ENCODE data around the gene CD276.

The CD276 gene

DNA sequence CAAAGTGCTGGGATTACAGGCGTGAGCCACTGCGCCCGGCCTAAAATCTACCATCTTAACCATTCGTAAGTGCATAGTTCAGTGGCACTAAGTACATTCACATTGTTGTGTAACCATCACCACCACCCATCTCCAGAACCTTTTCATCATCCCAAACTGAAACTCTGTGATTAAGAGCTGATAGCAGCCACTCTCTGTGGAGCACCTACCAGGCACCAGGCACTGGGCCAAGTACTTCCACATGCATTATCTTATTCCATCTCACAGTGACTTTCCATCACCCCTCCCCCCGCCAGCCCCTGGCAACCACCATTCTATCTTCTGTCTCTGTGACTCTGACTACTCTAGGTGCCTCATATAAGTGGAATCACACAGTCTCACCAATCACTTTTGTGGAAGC, 71.3 kb downstream of the CD276 start:
- TF ChIP-seq, protein P1, sequence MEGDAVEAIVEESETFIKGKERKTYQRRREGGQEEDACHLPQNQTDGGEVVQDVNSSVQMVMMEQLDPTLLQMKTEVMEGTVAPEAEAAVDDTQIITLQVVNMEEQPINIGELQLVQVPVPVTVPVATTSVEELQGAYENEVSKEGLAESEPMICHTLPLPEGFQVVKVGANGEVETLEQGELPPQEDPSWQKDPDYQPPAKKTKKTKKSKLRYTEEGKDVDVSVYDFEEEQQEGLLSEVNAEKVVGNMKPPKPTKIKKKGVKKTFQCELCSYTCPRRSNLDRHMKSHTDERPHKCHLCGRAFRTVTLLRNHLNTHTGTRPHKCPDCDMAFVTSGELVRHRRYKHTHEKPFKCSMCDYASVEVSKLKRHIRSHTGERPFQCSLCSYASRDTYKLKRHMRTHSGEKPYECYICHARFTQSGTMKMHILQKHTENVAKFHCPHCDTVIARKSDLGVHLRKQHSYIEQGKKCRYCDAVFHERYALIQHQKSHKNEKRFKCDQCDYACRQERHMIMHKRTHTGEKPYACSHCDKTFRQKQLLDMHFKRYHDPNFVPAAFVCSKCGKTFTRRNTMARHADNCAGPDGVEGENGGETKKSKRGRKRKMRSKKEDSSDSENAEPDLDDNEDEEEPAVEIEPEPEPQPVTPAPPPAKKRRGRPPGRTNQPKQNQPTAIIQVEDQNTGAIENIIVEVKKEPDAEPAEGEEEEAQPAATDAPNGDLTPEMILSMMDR (conservative IDR thresholded peaks at IDR 0.05; ENCODE audit: low read depth) = no peak
- H3K27ac ChIP-seq = no peak overlapping the region
- DNase-seq (ENCODE audit: low spot score) = no peak
- ChIA-PET CTCF (no interaction called here), POLR2A (ENCODE audit: low non-redundant PET) (no interaction called here)

DNA sequence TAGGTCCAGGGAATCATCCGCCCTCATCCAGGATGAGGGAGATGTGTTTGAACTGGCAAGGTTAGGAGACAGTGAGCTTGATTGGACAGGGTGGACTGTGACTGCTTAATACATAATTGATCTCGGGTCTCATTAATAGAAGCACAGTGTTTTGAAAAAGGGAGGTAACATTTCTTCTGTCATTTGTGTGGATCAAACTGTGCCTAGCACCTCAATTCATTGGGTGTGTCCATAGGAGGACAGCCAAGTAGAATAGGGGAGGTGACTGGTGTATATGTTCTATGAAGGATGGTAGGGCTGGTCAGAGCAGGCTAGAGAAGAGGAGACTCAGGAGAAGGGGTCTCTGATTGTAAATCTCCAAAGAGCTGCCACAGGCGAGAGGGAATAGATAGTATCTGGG, 71.8 kb downstream of the CD276 start:
- CTCF ChIA-PET = no interaction called here
- TF ChIP-seq, protein P1 (conservative IDR thresholded peaks at IDR 0.05; ENCODE audit: low read depth) = no peak
- no peak overlapping the region for H3K27ac ChIP-seq
- DNase-seq (ENCODE audit: low spot score) = no peak
- POLR2A ChIA-PET (ENCODE audit: low non-redundant PET) = no interaction called here

DNA sequence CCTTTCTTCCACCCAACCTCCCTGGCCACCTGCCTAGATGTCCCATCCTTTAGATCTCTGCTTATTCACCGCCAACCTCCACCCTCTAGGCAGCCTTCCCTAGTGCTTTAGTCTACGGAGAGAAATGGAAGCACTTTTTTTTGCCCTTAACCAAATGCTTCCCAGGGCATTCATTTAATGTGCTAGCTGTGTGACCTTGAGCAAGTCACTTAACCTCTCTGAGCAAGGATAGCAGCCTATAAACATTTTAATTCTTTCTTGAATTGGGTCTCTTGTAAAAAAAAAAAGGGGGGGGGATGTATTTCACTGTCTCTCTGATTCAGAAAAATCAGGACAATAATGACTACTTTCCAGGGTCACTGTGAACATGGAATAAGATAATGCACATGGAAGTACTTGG, 72.2 kb downstream of the CD276 start:
- no peak for DNase-seq (ENCODE audit: low spot score)
- ChIA-PET CTCF (no interaction called here), POLR2A (ENCODE audit: low non-redundant PET) (no interaction called here)
- no peak overlapping the region for H3K27ac ChIP-seq
- TF ChIP-seq, protein P1 (conservative IDR thresholded peaks at IDR 0.05; ENCODE audit: low read depth) = no peak

DNA sequence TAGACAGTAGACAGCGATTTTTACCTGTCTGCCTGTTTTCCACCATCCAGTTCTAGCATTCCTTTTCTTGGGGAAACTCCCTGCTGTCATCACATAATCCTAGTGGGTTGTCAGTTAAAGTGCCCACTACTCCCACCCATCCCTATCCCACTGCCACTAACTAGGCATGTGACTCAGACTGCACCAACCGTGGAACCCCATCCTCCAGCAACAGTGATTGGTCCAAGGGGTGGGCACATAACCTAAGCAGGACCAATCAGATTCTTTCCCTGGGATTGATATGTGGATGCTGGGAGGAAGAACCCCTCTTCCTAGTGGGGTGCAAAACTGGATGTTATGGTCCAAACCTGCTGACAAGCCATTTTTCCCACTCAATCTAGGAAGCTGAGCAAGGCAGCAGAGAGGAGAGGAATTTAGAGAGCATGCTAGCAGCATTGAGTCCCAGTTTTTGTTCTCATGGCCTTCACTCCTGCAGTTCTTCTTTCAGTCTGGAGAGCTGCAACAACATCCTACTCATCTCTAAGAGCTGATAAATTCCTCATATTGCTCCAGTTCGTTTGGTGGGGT, 72.8 kb downstream of the CD276 start:
- no peak overlapping the region for H3K27ac ChIP-seq
- TF ChIP-seq, protein P1 (conservative IDR thresholded peaks at IDR 0.05; ENCODE audit: low read depth) = no peak
- ChIA-PET POLR2A (ENCODE audit: low non-redundant PET) (no interaction called here), CTCF (no interaction called here)
- DNase-seq (ENCODE audit: low spot score) = no peak

DNA sequence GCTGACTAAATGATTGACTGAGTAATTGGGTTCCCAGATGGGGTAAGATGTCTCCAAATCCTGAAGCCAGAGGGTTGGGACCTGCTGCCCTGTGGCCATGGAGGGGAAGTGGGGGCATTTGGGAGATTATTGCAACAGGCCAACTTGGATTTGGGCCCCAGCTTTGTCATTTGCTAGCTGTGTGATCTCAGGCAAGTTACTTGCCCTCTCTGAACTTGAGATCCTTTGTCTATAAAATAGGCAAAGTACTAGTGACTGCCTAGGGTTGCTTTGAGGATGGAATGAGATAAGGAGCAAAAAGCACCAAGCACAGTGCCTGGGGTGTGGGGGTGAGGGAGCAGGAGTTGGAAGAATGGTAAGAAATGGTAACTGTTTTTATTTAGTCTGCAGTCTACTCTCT, 73.4 kb downstream of the CD276 start:
- ChIA-PET CTCF (interaction anchor here (1.0 kb wide), 1 partner anchor 121 kb away, joined by 3 read pairs; no protein-coding TSS in a partner anchor), POLR2A (ENCODE audit: low non-redundant PET) (no interaction called here)
- H3K27ac ChIP-seq = no peak overlapping the region
- no peak for DNase-seq (ENCODE audit: low spot score)
- TF ChIP-seq, protein P1 (conservative IDR thresholded peaks at IDR 0.05; ENCODE audit: low read depth) = no peak

DNA sequence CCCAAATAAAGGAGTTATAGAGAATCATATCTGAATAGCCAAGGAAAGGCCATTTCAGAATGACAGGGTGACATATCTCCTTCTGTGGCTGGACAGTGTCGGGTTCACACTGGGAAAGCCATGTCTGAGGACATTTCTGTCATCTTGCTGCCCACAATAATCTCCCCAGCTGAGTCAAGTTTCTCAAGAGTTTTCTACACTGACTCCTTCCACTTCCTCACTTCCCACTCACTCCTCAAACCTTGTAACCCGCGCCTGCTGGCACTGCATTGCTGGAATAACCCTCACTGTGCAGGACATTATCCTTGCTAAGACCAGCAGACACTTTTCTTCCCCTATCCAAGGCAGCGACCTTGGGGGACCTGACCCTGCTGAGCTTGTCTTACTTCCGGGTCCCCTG, 74.3 kb downstream of the CD276 start:
- POLR2A ChIA-PET (ENCODE audit: low non-redundant PET) = no interaction called here
- no peak for DNase-seq (ENCODE audit: low spot score)
- TF ChIP-seq, protein P1 (conservative IDR thresholded peaks at IDR 0.05; ENCODE audit: low read depth) = no peak
- CTCF ChIA-PET = interaction anchor here (1.0 kb wide), 1 partner anchor 122 kb away, joined by 3 read pairs; no protein-coding TSS in a partner anchor
- no peak overlapping the region for H3K27ac ChIP-seq

All from RWPE1 (cell line).